A549 (cell line): ENCODE data around the gene PLCB3. TPM values are rescaled to one million over a fixed set of nuclear protein-coding genes. Genes with fewer than 3 reads are reported as not detected.
A peak's percentile ranks its signal among the peaks of the same experiment; 100 is the strongest.

ENCODE experiments used
- ATAC-seq, 2 experiments: fragments of 200-7000 bp in 1 of 2; fragments of >200 bp in 1 of 2; cut with Nextera tagmentation in 1 of 2; cut with Tn5 transposase in 1 of 2; 3 replicates each; pipeline versions ENCODE4 v1.8.0 to v1.9.1; 2018 to 2020; ENCODE audit warnings: mild to moderate bottlenecking in 1 of 2, moderate library complexity in 1 of 2
- CTCF ChIA-PET: fragments of 300-600 bp; sonication (Branson Sonifier 250); formaldehyde crosslinking; extraction: SDS; loops from one replicate; lab custom pipeline; 2021; ENCODE audit warnings: antibody characterized with exemption, inconsistent platforms; lab: Yijun Ruan, JAX
- POLR2A ChIA-PET: fragments of 350-600 bp; formaldehyde crosslinking; extraction: SDS; loops from one replicate; lab custom pipeline; 2021; ENCODE audit warnings: antibody characterized with exemption, inconsistent platforms; lab: Yijun Ruan, JAX
- DNase-seq, 2 experiments: peaks; one replicate each; pipeline versions ENCODE4 v3.0.0 to v3.0.0-alpha.2; 2011 to 2016; ENCODE audit warnings: low read depth in 1 of 2, low spot score in 1 of 2
- FAIRE-seq: peaks from 2 replicates; lab custom pipeline; 2011; peaks lifted over from hg19 to GRCh38; lab: Jason Lieb, UNC
- H3K27ac ChIP-seq, 2 experiments: fragments of >200 bp; sonication (Bioruptor Twin); formaldehyde crosslinking; 3 replicates each; pipeline ENCODE4 v1.5.1; 2016 to 2017
- H3K4me1 ChIP-seq: fragments of >200 bp; sonication (Bioruptor Twin); formaldehyde crosslinking; 3 replicates; pipeline ENCODE4 v1.6.1; 2016
- H3K4me2 ChIP-seq: fragments of >200 bp; sonication (Bioruptor Twin); formaldehyde crosslinking; 3 replicates; pipeline ENCODE4 v1.6.1; 2016
- H3K4me3 ChIP-seq: fragments of >200 bp; sonication (Bioruptor Twin); formaldehyde crosslinking; 3 replicates; pipeline ENCODE4 v1.5.1; 2016
- H3K9me3 ChIP-seq: fragments of >200 bp; sonication (Bioruptor Twin); formaldehyde crosslinking; 3 replicates; pipeline ENCODE4 v1.6.1; 2016
- BHLHE40 ChIP-seq: IDR thresholded peaks from 2 replicates; pipeline ENCODE4 v1.6.1; 2012; ENCODE audit warnings: low read depth, low read length, inconsistent platforms
- CEBPB ChIP-seq, 2 experiments: fragments of >200 bp in 1 of 2; sonication (Bioruptor Twin) in 1 of 2; formaldehyde crosslinking in 1 of 2; IDR thresholded peaks; 2 replicates each; pipeline ENCODE4 v1.6.1; 2012 to 2016
- CHD4 ChIP-seq: fragments of 200-600 bp; sonication (generic); IDR thresholded peaks from 2 replicates; pipeline ENCODE4 v1.6.1; 2016; ENCODE audit warnings: antibody characterized with exemption, mild to moderate bottlenecking, borderline replicate concordance
- EHF ChIP-seq: fragments of 250-450 bp; sonication (Bioruptor Pico); IDR thresholded peaks from 2 replicates; pipeline ENCODE4 v1.5.0; 2020; ENCODE audit warnings: mild to moderate bottlenecking
- FOSB ChIP-seq: fragments of 250-450 bp; sonication (Bioruptor Pico); IDR thresholded peaks from 2 replicates; pipeline ENCODE4 v1.5.0; 2020; ENCODE audit warnings: mild to moderate bottlenecking, moderate library complexity
- FOSL2 ChIP-seq, 2 experiments: fragments of 450-650 bp in 1 of 2; fragments of >200 bp in 1 of 2; sonication (Bioruptor Twin) in 1 of 2; formaldehyde crosslinking; IDR thresholded peaks; 2 replicates each; pipeline versions ENCODE4 v1.5.0 to v1.6.1; 2016 to 2020; ENCODE audit warnings: mild to moderate bottlenecking in 1 of 2, moderate library complexity in 1 of 2
- FOXS1 ChIP-seq: fragments of 250-450 bp; sonication (Bioruptor Pico); IDR thresholded peaks from 2 replicates; pipeline ENCODE4 v1.5.0; 2020; ENCODE audit warnings: mild to moderate bottlenecking, moderate library complexity
- JUNB ChIP-seq: fragments of >200 bp; sonication (Bioruptor Twin); formaldehyde crosslinking; IDR thresholded peaks from 2 replicates; pipeline ENCODE4 v1.6.1; 2016
- KDM1A ChIP-seq: fragments of 200-600 bp; sonication (generic); IDR thresholded peaks from 2 replicates; pipeline ENCODE4 v1.6.1; 2016; ENCODE audit warnings: low read depth, mild to moderate bottlenecking
- KDM5A ChIP-seq: fragments of 200-600 bp; sonication (generic); IDR thresholded peaks from 2 replicates; pipeline ENCODE4 v1.6.1; 2016; ENCODE audit warnings: antibody characterized with exemption, mild to moderate bottlenecking
- NR3C1 ChIP-seq: fragments of >200 bp; sonication (Bioruptor Twin); formaldehyde crosslinking; IDR thresholded peaks from 3 replicates; pipeline ENCODE4 v1.6.1; 2017
- POLR2A ChIP-seq: IDR thresholded peaks from 2 replicates; pipeline ENCODE4 v1.6.1; 2012; ENCODE audit warnings: mild to moderate bottlenecking, low read length
- REST ChIP-seq: fragments of 200-600 bp; sonication (generic); IDR thresholded peaks from 2 replicates; pipeline ENCODE4 v1.6.1; 2016; ENCODE audit warnings: antibody characterized with exemption, mild to moderate bottlenecking, moderate library complexity
- RNF2 ChIP-seq: fragments of 200-600 bp; sonication (generic); IDR thresholded peaks from 2 replicates; pipeline ENCODE4 v1.6.1; 2016; ENCODE audit warnings: low read depth, mild to moderate bottlenecking, antibody characterized with exemption, moderate library complexity, borderline replicate concordance
- TFCP2L1 ChIP-seq: fragments of 250-450 bp; sonication (Bioruptor Pico); IDR thresholded peaks from 2 replicates; pipeline ENCODE4 v1.5.0; 2021; ENCODE audit warnings: mild to moderate bottlenecking
- WGBS: methylation state at CpG from one replicate; pipeline ENCODE4 v1.1.6; 2017; ENCODE audit errors: missing lambda C conversion rate; 5-methylcytosine and 5-hydroxymethylcytosine counted together
- polyA plus RNA-seq, 4 experiments: library from polyadenylated mRNA; depleted of rRNA in 3 of 4; stranded (reverse); fragments of >200 nt; fragmentation: RNase III in 1 of 4; extraction: RNeasy Plus Mini Kit Qiagen cat#74134 plus additional on column Dnase treatment in 1 of 4; gene quantifications; 2 replicates in 3 of 4; 3 replicates in 1 of 4; pipeline ENCODE4 v1.2.3, GENCODE V29; 2011 to 2017
- TF ChIP-seq, protein P1 (sequence below): fragments of 150-350 bp; IDR thresholded peaks from 2 replicates; pipeline ENCODE4 v1.6.1; 2014; ENCODE audit warnings: low read depth, mild to moderate bottlenecking, low read length
- TF ChIP-seq, protein P2 (sequence below): fragments of 250-450 bp; sonication (Bioruptor Pico); IDR thresholded peaks from 2 replicates; pipeline ENCODE4 v1.5.0; 2021; ENCODE audit warnings: mild to moderate bottlenecking, moderate library complexity, borderline replicate concordance

Gene PLCB3
- polyA plus RNA-seq, 2 of the 4 experiments (the other 2 are of a cell fraction) = 8.8 to 21.2 TPM

DNA sequence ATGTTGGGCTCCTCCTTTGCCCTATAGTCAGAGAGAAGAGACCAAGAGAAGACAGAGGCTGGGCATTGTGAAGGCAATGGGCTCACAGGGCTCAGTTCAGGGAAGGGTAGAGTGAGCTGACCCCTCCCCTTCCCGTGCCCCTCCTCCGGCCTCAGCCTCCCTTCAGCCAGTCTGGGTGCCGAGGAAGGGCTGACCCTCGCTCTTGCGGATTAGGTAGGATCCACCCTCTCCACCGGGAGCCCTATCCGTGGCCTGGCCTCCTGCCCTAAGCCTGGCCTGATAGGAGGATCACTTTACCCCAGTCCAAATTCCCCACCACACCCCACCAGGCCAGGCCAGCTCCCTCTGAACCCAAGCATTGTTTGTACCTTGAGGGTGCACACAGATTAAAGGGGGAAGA is 2.8 kb upstream of the PLCB3 start:
- peak overlapping the region in 1 of 2 experiments; percentile 99; a peak in 2 of 6 replicates for H3K27ac ChIP-seq
- TF ChIP-seq KDM1A (no peak), NR3C1 (no peak), EHF (CRISPR knock-in tag) (no peak), POLR2A (peak; percentile 10; the same call in 1 of the 2 replicates)
- ChIA-PET CTCF (interaction anchor here (3.1 to 12.2 kb wide), 3 partner anchors 12 to 55 kb away, joined by 12 to 220 read pairs (median 206); partner anchors contain the start of genes CATSPERZ and ESRRA), POLR2A (no interaction called here)
- H3K9me3 ChIP-seq = no peaks in the 10 kb centered on the region
- no peak for DNase-seq
- no peak overlapping the region for H3K4me3 ChIP-seq
- WGBS = 83% methylated on average over 6 of the region's 7 CpGs
- ATAC-seq = no peak
- H3K4me1 ChIP-seq = peaks cover 44% of the 10 kb centered on the region
- no peak for FAIRE-seq
- no peak overlapping the region for H3K4me2 ChIP-seq

GRCh38 chr11:64249038-64249437 is 2.3 kb upstream of the PLCB3 start:
- Histone ChIP-seq H3K4me1 (peaks cover 40% of the 10 kb centered on the region), H3K9me3 (no peaks in the 10 kb centered on the region), H3K27ac (peak overlapping the region in 1 of 2 experiments; percentile 99; a peak in 2 of 6 replicates), H3K4me3 (no peak overlapping the region), H3K4me2 (no peak overlapping the region)
- DNase-seq (no peak), FAIRE-seq (no peak), ATAC-seq (no peak)
- CTCF ChIA-PET = interaction anchor here (2.2 to 12.2 kb wide), 6 partner anchors 13 to 104 kb away, joined by 7 to 220 read pairs (median 19); partner anchors contain the start of genes CATSPERZ and ESRRA
- TF ChIP-seq, protein P1, sequence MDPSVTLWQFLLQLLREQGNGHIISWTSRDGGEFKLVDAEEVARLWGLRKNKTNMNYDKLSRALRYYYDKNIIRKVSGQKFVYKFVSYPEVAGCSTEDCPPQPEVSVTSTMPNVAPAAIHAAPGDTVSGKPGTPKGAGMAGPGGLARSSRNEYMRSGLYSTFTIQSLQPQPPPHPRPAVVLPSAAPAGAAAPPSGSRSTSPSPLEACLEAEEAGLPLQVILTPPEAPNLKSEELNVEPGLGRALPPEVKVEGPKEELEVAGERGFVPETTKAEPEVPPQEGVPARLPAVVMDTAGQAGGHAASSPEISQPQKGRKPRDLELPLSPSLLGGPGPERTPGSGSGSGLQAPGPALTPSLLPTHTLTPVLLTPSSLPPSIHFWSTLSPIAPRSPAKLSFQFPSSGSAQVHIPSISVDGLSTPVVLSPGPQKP = no peak
- TF ChIP-seq BHLHE40 (no peak), FOSB (no peak), FOSL2 (IDR thresholded peaks at IDR 0.05) (no peak), FOSL2 (CRISPR knock-in tag; IDR thresholded peaks at IDR 0.05) (no peak), JUNB (no peak), KDM5A (no peak), CHD4 (no peak), FOXS1 (CRISPR knock-in tag) (no peak), REST (no peak), RNF2 (no peak), TFCP2L1 (CRISPR knock-in tag) (no peak), CEBPB (IDR thresholded peaks at IDR 0.05) (no peak)
- TF ChIP-seq, protein P2, sequence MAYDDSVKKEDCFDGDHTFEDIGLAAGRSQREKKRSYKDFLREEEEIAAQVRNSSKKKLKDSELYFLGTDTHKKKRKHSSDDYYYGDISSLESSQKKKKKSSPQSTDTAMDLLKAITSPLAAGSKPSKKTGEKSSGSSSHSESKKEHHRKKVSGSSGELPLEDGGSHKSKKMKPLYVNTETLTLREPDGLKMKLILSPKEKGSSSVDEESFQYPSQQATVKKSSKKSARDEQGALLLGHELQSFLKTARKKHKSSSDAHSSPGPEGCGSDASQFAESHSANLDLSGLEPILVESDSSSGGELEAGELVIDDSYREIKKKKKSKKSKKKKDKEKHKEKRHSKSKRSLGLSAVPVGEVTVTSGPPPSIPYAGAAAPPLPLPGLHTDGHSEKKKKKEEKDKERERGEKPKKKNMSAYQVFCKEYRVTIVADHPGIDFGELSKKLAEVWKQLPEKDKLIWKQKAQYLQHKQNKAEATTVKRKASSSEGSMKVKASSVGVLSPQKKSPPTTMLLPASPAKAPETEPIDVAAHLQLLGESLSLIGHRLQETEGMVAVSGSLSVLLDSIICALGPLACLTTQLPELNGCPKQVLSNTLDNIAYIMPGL = no peak
- 90% methylated on average over 4 of the region's 4 CpGs for WGBS
- POLR2A ChIA-PET = interaction anchor here (1.6 kb wide), 1 partner anchor 21 kb away, joined by 5 read pairs; no protein-coding TSS in a partner anchor
